Measurements from ENCODE around the gene CLSTN2. TPM values are rescaled to one million over a fixed set of nuclear protein-coding genes. Genes with fewer than 3 reads are reported as not detected.

CLSTN2 gene
- total RNA-seq, 1 donor from 2014 or later: 16.0 TPM

- DNase-seq (ENCODE audit: extremely low spot score in 2 of 2): peak in 1 of 2 donors; percentile 81
- intact Hi-C loops (cut with DNase I): no loop called here
- no peak overlapping the region for H3K4me3 ChIP-seq
- no peaks in the 10 kb centered on the region for H3K36me3 ChIP-seq
- H3K27ac ChIP-seq: no peak overlapping the region
- no peak for TF ChIP-seq POLR2A (IDR thresholded peaks at IDR 0.05)
- TF ChIP-seq, protein P1, sequence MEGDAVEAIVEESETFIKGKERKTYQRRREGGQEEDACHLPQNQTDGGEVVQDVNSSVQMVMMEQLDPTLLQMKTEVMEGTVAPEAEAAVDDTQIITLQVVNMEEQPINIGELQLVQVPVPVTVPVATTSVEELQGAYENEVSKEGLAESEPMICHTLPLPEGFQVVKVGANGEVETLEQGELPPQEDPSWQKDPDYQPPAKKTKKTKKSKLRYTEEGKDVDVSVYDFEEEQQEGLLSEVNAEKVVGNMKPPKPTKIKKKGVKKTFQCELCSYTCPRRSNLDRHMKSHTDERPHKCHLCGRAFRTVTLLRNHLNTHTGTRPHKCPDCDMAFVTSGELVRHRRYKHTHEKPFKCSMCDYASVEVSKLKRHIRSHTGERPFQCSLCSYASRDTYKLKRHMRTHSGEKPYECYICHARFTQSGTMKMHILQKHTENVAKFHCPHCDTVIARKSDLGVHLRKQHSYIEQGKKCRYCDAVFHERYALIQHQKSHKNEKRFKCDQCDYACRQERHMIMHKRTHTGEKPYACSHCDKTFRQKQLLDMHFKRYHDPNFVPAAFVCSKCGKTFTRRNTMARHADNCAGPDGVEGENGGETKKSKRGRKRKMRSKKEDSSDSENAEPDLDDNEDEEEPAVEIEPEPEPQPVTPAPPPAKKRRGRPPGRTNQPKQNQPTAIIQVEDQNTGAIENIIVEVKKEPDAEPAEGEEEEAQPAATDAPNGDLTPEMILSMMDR (IDR thresholded peaks at IDR 0.05): no peak
- TF ChIP-seq POLR2AphosphoS5 (IDR thresholded peaks at IDR 0.05; ENCODE audit: insufficient read depth in 1 of 2, low read depth in 1 of 2): no peak
- H3K4me1 ChIP-seq: no peaks in the 10 kb centered on the region
- H3K9me3 ChIP-seq: no peaks in the 10 kb centered on the region
- no peaks in the 10 kb centered on the region for H3K27me3 ChIP-seq
Observed at GRCh38 chr3:140223197-140223596, 288.2 kb downstream of the CLSTN2 start.

DNA sequence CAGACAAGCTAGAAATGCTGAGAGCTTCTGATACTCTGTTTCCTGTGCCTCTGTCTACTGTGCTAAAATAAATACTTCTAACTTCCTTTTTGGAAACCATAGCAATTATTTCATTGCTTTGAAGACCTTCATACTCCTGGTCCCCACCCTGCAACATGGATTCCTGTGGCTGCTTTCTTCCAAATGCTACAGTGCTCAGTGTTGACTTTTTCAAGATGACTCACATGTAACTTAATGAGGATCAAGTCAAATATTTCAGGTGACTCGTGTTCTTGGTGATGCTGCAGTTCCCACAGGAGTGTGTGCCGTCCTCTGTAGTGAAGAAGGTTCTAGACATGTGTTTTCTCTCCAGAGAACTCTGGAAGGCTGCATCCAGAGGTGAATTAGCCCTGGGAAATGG is 288.6 kb downstream of the CLSTN2 start:
- H3K36me3 ChIP-seq: no peaks in the 10 kb centered on the region
- H3K9me3 ChIP-seq: no peaks in the 10 kb centered on the region
- H3K4me1 ChIP-seq: no peaks in the 10 kb centered on the region
- no peak overlapping the region for H3K4me3 ChIP-seq
- TF ChIP-seq POLR2AphosphoS5 (IDR thresholded peaks at IDR 0.05; ENCODE audit: insufficient read depth in 1 of 2, low read depth in 1 of 2) (no peak), POLR2A (IDR thresholded peaks at IDR 0.05) (no peak)
- TF ChIP-seq, protein P1 (IDR thresholded peaks at IDR 0.05): no peak
- no peak overlapping the region for H3K27ac ChIP-seq
- intact Hi-C loops (cut with DNase I): no loop called here
- no peaks in the 10 kb centered on the region for H3K27me3 ChIP-seq
- DNase-seq (ENCODE audit: extremely low spot score in 2 of 2): peak in 1 of 2 donors; percentile 19

- DNase-seq (ENCODE audit: extremely low spot score in 2 of 2): no peak
- TF ChIP-seq, protein P1 (IDR thresholded peaks at IDR 0.05): no peak
- TF ChIP-seq POLR2AphosphoS5 (IDR thresholded peaks at IDR 0.05; ENCODE audit: insufficient read depth in 1 of 2, low read depth in 1 of 2): no peak
- no peak for TF ChIP-seq POLR2A (IDR thresholded peaks at IDR 0.05)
- no peak overlapping the region for H3K27ac ChIP-seq
- no peaks in the 10 kb centered on the region for H3K27me3 ChIP-seq
- no peak overlapping the region for H3K4me3 ChIP-seq
- no peaks in the 10 kb centered on the region for H3K9me3 ChIP-seq
- H3K4me1 ChIP-seq: no peaks in the 10 kb centered on the region
- H3K36me3 ChIP-seq: no peaks in the 10 kb centered on the region
- intact Hi-C loops (cut with DNase I): no loop called here
Observed at GRCh38 chr3:140224307-140224706, 289.3 kb downstream of the CLSTN2 start.

- Histone ChIP-seq H3K9me3 (no peaks in the 10 kb centered on the region), H3K4me1 (no peaks in the 10 kb centered on the region), H3K4me3 (no peak overlapping the region), H3K27me3 (no peaks in the 10 kb centered on the region), H3K36me3 (no peaks in the 10 kb centered on the region), H3K27ac (no peak overlapping the region)
- intact Hi-C loops (cut with DNase I): no loop called here
- TF ChIP-seq POLR2AphosphoS5 (IDR thresholded peaks at IDR 0.05; ENCODE audit: insufficient read depth in 1 of 2, low read depth in 1 of 2): no peak
- TF ChIP-seq POLR2A (IDR thresholded peaks at IDR 0.05): no peak
- TF ChIP-seq, protein P1 (IDR thresholded peaks at IDR 0.05): no peak
- DNase-seq (ENCODE audit: extremely low spot score in 2 of 2): no peak
Observed at GRCh38 chr3:140225996-140226395, 291.0 kb downstream of the CLSTN2 start.

DNA sequence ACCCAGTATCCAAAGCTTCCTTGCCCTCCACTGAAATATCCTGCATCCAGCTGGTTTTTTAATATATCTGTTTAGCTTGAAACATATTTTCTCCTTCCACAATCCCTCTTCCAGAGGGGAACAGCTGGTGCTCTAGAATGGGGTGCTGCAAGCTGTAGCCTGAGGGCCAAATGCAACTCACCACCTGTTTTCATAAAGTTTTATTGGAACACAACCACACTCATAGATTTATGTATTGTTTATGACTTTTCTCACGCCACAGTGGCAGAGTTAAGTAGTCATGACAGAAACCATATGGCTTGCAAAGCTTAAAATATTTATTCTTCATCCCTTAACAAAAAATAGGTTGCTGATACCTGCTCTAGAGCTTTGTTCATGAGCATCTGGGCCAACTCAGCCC is 298.7 kb downstream of the CLSTN2 start:
- no peaks in the 10 kb centered on the region for H3K9me3 ChIP-seq
- no peak for DNase-seq (ENCODE audit: extremely low spot score in 2 of 2)
- no peaks in the 10 kb centered on the region for H3K36me3 ChIP-seq
- no peaks in the 10 kb centered on the region for H3K4me1 ChIP-seq
- no peak overlapping the region for H3K27ac ChIP-seq
- intact Hi-C loops (cut with DNase I): no loop called here
- no peak overlapping the region for H3K4me3 ChIP-seq
- TF ChIP-seq POLR2A (IDR thresholded peaks at IDR 0.05): no peak
- TF ChIP-seq, protein P1 (IDR thresholded peaks at IDR 0.05): no peak
- no peak for TF ChIP-seq POLR2AphosphoS5 (IDR thresholded peaks at IDR 0.05; ENCODE audit: insufficient read depth in 1 of 2, low read depth in 1 of 2)
- no peaks in the 10 kb centered on the region for H3K27me3 ChIP-seq

All from vagina (tissue), 2 donors.